ELF-1 (cell line): Measurements from ENCODE around the gene GRIN3A.

ENCODE experiments used
- DNase-seq: peaks from one replicate; pipeline ENCODE4 v3.0.0-alpha.2; 2016; ENCODE audit warnings: low read depth, low spot score

Gene GRIN3A

DNA sequence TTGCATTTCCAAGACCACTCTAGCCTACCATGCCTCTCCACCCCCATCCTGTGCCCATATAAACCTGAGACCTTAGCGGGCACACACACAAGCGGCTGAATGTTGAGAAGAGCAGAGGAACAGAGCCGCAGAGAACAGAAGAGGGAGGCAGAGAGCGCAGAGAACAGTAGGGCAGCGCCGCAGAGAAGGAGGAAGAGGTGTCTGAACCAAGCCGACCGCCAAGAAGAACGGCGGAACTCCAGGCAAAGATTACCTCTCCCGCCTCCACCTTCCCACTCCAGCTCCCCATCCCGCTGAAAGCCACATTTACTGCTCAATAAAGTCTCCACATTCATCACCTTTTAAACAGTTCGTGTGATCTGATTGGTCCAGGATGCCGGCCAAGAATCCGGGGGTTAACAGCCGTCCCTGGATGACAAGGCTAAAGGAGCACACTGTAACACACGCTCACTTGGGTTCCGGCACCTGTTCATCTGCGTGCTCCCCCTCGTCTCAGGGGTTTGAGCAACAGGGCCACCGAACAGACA is 33.2 kb downstream of the GRIN3A start:
- peak; percentile 41 for DNase-seq

DNA sequence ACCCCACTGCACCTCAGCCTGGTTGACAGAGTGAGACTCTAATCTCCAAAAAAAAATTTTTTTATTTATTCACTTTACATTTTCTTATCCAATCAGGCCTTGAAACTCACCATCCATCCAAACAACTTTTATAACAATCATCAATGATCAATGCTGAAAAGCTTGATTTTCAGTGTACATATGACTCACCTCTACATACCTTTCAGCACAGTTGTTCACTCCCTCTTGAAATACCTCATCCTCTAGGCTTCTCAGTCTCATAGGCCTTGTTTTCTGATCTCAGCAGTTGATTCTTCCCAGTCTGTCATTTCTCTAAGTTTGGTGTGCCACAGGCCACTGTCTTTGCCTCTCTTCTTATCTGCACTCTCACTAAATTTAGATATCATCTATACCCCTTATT is 36.2 kb downstream of the GRIN3A start:
- no peak for DNase-seq

DNA sequence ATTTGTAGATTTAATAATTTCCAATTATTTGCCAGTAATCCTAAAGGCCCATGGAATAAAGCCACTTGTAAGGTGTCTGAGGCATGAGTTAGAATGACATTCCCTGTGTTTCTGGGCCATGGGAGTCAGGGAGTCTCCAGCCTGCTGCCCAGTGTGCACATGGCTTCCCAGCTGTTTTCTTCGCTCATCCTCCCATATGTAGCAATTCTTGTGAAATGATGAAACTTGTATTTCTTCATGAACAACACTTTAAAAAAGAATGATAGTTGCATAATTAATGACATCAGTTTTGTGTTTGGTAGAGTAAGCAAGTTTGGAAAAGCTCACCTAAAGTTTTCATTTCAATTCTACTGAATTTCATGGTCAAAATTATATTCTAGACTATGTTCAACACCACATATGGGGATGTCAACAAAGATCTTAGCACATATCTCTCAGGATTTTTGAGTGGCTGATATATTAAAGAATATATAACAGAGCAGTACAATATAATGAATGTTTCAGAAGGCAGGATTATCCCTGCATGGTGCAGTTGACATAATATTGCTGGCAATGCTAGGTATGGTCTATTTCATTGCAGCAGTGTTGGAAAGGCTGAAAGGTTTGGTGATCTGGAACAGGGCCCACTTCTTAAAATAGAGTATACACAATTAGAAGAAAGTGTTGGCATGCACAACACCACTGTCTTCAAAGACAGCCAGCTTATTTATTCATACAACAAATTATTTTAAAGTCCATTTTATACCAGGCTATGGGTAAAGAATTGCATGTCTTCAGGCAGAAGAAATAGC is 44.7 kb downstream of the GRIN3A start:
- no peak for DNase-seq

DNA sequence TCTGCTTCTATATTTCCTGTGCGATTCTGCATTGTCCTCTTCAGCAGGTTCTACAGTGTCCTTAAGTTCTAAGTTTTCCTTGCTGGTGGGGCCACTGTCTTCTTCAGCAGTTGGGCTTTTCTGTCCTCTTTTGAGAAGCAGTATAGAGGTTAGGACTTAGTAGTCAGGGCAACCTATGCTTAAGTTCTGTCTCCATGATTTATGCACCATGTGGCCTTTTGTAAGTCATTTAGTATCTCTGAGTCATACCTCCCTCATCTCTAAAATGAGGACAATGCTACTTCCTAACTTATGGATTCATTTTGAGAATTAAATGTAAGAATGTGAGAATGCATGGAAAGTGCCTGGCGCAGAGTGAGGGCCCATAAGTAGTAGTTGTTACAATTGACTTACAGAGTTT is 46.8 kb downstream of the GRIN3A start:
- no peak for DNase-seq

DNA sequence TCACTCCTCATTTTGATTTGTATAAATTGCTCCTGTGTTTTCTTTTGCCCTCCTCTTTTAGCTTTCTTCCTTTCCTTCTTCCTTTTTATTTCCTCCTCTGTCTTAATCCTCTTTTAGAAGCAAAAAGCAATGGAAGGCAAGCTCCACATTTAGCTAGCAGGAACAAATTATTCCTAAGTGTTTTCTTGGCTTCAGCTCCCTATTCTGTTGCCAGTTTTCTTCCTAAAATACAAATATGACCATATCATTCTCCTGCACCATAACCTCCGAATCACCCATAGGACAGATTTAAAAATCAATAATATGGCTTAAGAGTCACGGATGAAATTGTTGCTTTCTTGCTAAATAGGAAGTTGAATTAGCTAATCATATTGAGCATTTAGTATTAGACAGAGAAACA is 49.4 kb downstream of the GRIN3A start:
- no peak for DNase-seq

DNA sequence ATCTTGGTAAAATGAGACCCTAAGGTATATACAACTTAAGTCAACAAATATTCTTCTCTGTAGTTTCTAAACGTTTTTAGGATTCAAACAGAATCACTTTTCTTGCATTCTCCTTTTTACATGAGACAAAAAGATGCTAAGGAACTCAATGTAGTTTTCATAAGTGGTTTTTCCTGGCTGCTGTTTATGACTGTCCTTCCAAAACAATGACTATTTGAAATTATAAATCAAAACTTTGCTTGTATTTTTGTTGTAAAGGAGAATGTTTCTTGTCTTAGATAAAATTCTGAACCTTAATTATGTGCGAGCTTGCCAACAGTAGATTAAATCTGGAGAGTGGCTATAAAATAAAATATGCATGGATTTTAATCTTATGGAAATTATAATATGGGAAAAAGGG is 53.8 kb downstream of the GRIN3A start:
- no peak for DNase-seq

DNA sequence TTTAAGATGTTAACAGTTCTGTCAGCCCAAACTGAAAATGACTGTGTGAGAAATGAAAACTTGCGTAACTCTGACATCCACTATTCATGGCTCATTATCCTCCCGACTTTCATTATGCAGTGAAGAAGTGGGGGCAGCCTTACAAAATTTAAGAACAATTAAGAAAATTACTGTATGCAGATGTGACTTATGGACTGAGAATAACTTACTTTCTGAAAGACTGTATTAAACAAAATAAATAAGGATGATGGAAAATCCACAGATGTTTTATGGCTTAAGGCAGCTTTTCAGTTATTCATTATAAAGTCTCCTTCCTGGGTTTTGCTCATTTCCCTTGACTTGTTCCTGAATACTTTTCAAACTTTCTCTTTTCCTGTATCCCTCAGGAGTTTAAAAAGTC is 55.2 kb downstream of the GRIN3A start:
- no peak for DNase-seq

DNA sequence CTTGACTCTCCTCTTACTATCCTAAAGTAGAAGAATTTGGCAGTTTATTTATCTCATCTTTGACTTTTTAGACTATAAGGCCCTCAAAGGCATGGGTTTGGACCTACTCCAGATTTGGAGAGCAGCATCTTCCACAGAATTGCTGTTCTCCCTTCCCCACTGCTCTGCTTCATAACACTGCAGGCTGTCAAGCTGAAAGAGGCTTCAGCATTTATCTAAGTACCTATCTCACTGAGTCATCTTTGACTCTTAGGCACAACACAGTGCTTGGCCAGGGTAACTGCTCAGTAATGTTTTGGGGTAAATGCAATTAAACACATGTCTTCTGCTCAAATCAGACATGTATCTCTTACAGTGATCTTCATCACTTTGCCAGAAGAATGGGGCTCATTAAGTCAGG is 60.6 kb downstream of the GRIN3A start:
- no peak for DNase-seq

DNA sequence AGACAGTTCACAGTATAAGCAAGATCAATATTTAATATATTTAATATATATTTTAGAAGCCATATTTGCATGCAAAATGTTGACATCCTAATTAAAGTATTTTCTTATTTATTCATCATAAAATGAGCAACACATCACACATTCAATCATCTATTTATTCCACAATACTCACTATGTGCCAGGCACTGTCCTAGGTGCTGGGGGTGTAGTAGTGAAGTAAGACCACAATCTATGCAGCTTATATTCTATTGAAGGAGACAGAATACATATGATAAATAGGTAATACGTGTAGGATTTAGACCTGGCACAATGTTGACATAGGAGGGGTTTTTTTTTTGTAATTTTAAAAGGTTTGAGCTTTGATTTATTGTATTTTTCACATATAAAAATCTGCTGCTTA is 63.1 kb downstream of the GRIN3A start:
- DNase-seq, result no peak

DNA sequence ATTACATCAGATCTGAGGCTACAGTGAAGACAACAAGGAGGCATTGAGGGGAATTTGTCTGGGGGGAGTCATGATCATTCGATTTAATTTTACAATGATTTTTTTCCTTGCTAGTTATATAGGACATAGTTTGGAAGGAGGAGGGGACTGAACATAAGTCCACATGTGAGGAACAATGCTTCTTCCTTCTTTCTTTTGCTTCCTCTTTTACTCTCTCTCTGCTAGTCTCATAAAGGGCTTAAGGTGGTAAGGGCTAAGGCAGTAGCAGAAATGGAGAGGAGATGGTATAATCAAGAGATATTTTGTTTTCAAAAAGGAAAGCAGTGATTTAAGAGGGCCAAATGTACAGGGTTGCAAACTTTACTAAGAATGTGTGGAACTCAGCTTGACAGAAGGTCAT is 64.3 kb downstream of the GRIN3A start:
- no peak for DNase-seq

DNA sequence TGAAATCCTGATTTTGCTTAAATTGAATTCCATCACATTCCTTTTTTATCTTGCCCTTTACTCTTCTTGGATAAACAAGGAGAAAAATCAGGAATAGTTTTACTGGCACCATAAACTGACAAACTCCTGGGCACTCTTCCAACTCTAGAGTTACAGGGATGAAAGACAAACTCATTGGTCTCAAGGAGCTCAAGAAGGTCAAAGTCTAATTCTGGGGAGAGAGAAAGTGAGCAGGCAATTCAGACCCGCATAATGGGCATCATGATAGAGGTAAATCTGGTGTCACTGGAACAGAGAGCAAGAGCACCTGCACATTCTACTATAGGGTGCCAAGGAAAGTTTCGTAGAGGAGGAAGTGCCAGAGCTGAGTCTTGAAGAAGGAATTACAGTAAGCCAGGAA is 64.8 kb downstream of the GRIN3A start:
- DNase-seq, result no peak

DNA sequence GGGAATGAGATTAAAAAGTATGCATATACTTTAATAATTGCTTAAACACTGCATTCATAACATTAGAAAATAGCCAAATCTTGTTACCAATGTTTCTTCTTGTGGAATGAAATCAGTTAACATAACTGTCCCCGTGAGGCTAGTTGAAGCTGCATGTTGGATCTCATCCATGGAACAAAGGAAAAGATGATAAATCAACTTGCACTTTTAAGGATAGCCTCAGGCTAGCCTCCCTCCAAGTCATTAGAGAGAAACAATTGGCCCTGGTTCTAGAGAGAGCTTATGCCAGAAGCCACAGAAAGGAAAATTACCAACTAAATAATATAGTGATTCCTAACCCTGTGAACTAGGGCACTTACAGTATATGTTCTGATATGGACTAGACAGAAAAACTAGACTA is 66.9 kb downstream of the GRIN3A start:
- DNase-seq, result no peak

DNA sequence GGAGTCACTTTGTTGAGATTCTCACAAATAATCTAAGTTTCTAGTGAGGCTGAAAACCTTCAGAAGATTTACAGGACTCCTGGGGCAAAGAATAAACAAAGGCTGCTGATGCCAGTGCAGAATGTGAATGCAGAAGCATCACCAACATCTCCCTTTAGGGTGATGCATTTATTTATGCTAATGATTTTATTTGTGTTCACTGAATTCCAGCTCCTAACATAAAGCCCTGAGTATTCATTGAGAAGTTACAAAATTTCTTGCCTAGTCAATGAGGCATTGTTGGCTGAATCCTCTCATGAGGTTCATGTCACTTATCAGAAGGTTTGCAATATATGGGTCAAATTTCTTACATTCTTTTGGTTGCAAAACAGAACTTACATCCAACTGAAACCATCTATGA is 70.0 kb downstream of the GRIN3A start:
- DNase-seq, result no peak

DNA sequence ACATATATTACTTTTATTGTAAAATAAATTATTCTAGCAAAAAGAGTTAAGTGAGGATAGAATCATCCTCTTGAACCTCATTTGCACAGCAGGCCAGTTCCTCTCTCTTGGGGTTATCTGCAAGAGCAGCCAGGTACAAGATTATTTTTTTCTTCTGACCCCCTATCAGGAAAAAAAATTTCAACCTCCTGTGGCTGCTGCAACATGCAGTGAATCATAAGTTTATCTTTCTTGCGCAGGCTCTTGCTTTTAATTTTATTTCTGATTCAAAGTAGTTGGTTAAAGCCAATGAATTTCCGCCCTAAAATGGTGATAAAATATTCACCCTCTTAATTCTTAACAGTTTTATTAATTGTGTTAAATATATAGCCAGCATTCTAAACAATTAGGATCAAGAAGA is 74.0 kb downstream of the GRIN3A start:
- no peak for DNase-seq

DNA sequence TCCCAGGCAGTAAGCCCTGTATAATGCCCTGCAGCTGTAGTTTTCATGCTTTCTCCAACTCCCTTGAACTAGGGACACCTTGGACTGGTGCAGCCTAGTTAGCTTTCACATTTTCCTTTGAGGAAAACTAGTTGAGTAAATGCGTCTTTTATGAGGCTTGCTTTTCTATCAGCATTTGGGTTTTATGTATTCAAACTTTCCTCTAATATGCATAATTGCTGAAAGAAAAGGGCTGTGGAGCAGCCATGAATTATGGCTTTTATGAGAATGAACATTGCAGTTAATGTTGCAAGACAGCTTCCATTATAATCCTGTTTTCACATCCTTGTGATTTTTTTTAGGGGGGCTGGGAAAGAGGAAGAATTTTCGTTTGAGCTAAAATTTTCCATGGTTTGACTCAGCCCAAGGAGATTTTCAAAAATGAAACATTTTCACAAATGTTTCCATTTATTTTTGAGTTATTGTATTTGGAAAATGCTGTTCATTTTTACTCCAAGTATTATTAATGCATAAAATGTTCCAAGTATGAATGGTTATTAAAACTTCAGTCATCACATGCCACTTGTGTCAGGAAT is 85.8 kb downstream of the GRIN3A start:
- DNase-seq, result no peak

DNA sequence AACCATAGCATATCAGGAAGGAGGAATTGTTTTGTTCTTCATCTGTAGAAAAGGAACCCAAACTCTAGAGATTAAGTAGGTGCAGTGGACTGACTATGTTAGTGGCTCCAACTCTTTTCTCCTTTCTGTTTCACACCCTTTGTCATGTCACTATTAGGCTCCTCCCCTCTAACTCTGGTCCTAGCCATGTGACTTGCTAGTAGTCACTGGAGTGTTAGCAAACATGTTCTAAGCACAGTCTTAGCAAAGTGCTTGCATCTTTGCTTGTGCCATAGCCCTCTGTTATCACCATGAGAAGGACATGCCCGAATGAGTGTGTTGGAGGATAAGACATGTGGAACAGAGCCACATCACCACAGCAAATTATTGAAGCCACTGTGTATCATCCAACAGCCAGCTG is 88.3 kb downstream of the GRIN3A start:
- no peak for DNase-seq

DNA sequence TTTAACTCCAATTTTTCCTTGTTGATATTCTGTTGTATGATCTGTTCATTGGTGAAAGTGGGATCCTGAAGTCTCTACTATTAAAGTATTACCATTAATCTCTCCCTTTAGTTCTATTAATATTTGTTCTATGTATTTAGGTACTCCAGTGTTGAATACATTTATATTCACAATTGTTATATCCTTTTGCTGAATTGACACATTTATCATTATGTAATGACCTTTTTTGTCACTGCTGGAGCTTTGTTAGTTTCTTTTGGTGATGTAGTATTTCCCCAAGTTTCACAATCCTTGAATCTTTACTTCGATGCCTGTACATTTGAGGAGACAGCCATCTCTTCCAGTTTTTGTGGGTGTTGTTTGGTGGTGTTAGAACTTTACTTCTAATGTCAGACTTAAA is 90.0 kb downstream of the GRIN3A start:
- no peak for DNase-seq

DNA sequence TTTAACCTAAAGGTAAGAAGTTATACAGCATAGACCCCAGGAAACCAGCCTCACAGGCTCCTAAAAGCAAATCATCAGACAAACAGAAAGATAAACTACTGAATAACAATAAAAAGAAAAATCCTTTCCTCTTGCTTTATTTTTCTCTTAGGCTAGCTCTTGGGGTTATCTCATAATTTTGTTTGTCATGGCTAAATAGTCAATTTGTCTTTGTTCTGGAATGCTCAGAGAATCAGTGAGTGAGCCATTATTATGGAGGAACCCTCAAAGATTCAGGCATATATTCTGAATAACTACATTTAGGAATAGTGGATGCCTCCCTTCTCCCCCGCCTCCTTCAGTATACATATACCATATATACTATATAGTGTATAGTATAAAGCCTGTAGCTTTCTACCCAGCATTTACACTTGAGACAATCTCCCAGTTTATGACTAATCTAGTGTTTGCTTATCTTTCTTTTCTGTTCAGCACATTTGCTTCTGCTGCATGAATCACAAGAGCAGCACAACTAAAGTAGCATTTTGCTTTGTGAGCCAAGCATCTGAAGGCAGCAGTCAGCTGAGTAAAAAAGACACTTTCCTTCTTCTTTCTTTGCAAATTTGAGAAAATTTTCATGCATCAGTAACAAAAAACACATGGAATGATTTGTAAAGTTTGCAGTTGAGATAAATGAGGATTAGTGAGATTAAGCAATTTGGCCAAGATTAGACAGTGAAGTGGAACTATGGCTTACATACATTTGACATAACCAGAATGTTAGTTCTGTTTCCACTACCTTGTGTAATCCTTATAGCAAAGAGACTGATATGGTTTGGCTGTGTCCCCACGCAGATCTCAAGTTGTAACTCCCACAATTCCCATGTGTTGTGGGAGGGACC is 98.4 kb downstream of the GRIN3A start:
- no peak for DNase-seq

DNA sequence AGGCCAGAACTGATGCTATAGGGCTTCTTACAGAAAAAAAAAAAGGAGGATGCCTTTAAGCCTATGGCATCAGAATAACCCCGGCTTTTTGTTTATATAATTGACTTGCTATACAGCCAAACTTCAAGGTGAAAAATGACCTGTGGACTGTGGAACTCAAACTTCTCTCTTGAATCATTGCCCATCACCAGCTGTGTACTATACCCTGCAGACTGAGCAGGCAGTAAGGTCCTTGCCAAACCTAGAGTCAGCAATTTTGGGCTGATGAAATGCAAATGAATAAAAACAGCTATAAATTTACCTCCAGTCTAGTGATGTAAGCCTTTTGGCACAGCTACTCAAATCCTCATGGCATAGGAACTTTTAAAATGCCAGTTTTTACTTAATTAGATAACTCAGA is 99.1 kb downstream of the GRIN3A start:
- no peak for DNase-seq

DNA sequence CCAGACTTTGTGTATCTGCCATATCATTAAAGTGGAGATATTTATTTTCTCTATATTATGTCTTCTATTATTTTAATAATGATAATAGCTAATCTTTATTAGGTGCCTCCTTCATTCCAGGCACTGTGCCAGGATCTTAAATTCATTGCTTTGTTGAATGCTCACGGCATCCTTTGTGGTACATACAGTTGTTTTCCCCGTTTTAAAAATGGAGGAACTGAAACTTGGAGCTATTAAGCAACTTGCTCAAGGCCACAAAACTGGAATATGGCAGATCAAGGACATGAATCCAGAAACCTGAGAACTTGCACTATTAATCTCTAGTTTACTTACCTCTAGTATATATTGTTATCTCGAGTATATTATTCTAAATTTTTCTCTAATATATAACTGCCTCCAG is 102.2 kb downstream of the GRIN3A start:
- DNase-seq, result no peak

DNA sequence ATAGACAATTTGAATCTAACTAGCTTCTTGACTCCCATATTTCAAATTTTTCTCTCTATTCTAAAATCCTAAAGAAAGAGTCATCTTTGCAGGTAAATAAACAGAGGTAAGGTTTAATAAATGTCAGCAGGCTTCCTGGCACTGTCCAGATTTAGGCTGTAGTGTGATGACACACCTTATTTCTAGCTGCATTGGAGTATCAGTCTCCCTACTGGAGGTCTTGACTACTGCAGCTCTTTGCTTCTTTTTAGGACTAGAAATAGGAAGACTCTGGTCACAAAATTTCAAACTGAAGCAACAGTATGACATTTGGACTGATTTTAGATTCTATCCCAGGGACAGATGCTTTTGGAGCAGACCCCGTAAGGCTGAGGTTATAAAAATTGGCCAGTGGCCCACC is 103.0 kb downstream of the GRIN3A start:
- no peak for DNase-seq

DNA sequence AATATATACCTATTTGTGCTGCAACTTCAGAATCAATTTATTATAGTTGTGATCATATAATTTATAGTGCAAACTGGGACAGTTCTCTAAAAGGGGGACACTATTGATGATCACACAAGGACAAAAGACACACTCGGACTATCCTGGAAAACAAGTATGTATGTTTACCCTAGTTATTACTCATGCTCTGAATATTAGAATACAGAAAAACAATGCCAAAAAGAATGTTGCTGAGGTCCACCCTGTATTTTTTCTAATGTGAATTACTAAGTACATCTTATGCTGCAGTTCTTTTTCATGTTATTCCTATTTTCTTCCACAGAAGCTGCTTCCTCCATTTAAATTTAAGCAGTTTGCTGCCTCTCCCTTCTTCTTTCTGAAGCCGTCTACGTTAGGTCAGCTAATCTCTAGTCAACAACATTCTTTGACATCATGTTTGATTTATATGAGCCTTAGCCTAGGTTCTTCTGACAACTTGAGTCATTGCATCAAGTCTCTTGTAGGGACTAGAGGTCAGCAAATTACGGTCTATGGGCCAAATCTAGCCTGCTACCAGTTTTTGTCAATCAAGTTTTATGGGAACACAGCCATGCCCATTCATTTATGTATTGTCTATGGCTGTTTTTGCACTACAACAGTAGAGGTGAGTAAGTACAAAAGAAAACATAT is 103.6 kb downstream of the GRIN3A start:
- DNase-seq, result no peak
